Left lung (tissue), 14 donors: ENCODE measurements around the gene XPO5. TPM values are rescaled to one million over a fixed set of nuclear protein-coding genes. Genes with fewer than 3 reads are reported as not detected.

Experiments
- ATAC-seq: fragments of 200-7000 bp; cut with Tn5 transposase; one replicate; pipeline ENCODE4 v1.9.1; 2020; ENCODE audit warnings: moderate library complexity
- DNase-seq, 4 donors: peaks; one replicate each; pipeline ENCODE4 v3.0.0-alpha.2; 2013 to 2020
- H3K27ac ChIP-seq, 2 donors: fragments of 200-600 bp; sonication (generic) in 1 of 2; one replicate each; pipeline versions ENCODE4 v1.5.0 to v1.8.0; 2020 to 2021
- H3K27me3 ChIP-seq, 2 donors: fragments of 200-600 bp; sonication (generic) in 1 of 2; one replicate each; pipeline versions ENCODE4 v1.5.0 to v1.8.0; 2020 to 2021
- H3K36me3 ChIP-seq, 2 donors: fragments of 200-600 bp; sonication (generic) in 1 of 2; one replicate each; pipeline versions ENCODE4 v1.5.0 to v1.8.0; 2020 to 2021
- H3K4me1 ChIP-seq, 2 donors: fragments of 200-600 bp; one replicate each; pipeline ENCODE4 v1.8.0; 2021
- H3K4me3 ChIP-seq, 2 donors: fragments of 200-600 bp; sonication (generic) in 1 of 2; one replicate each; pipeline versions ENCODE4 v1.5.0 to v1.8.0; 2020 to 2021; ENCODE audit warnings: mild to moderate bottlenecking in 1 of 2
- H3K9me3 ChIP-seq, 2 donors: fragments of 200-600 bp; sonication (generic) in 1 of 2; one replicate each; pipeline versions ENCODE4 v1.5.0 to v1.8.0; 2020 to 2021
- CTCF ChIP-seq, 2 donors: fragments of 200-600 bp; sonication (generic) in 1 of 2; IDR thresholded peaks; one replicate each; pipeline versions ENCODE4 v1.5.0 to v1.8.0; 2021; ENCODE audit warnings: antibody characterized with exemption in 2 of 2
- intact Hi-C, 2 donors: fragments of 100-400 bp; cut with DNase I; formaldehyde crosslinking; loops; one replicate each; pipeline versions ENCODE4 v1.11.2 to v1.14.2; 2022
- long read RNA-seq, 12 donors: library from polyadenylated mRNA in 2 of 12; unstranded in 2 of 12; transcript quantifications; one replicate each; pipeline ENCODE4 v2.0.0 and lab custom pipeline, GENCODE V29; 2019 to 2026
- polyA plus RNA-seq, 6 donors: library from polyadenylated mRNA; unstranded; fragments of 120-200 nt; gene quantifications; one replicate each; pipeline ENCODE4 v1.2.1, GENCODE V29; 2013; ENCODE audit not compliant: insufficient read length in 6 of 6
- total RNA-seq, 2 donors: library from RNA; stranded (reverse); fragmentation: NEBNext Ultra II Directional; extraction: Animal tissue kit (Norgen Biotek cat#: 25700); gene quantifications; one replicate each; pipeline ENCODE4 v1.2.1, GENCODE V29; 2021
- donor health status: DM: no; HTN: yes; CAD: no.
- donor health status: DM: no; HTN: no; CAD: no.

XPO5 gene
- total RNA-seq = 10 to 100 TPM; 24.0 to 36.8 TPM
- 10 to 100 TPM; 37.6 to 52.9 (median 46.3) TPM for polyA plus RNA-seq
- long read RNA-seq, donor 1, full-length matches to known transcripts = 5 of 17 reads
- long read RNA-seq, donor 1, partial matches to known transcripts = 12 of 17 reads
- long read RNA-seq, donor 1, other reads (novel, unspliced or antisense) = 0 of 17 reads
- long read RNA-seq, donor 2, full-length matches to known transcripts = 1 of 14 reads
- long read RNA-seq, donor 2, partial matches to known transcripts = 13 of 14 reads
- long read RNA-seq, donor 2, other reads (novel, unspliced or antisense) = 0 of 14 reads
- long read RNA-seq, donor 3, full-length matches to known transcripts = 3 of 3 reads
- long read RNA-seq, donor 3, partial matches to known transcripts = 0 of 3 reads
- long read RNA-seq, donor 3, other reads (novel, unspliced or antisense) = 0 of 3 reads
- long read RNA-seq, donor 4, partial matches to known transcripts = 1 of 2 reads
- long read RNA-seq, donor 4, other reads (novel, unspliced or antisense) = 1 of 2 reads
- long read RNA-seq, donor 5, full-length matches to known transcripts = 4 of 4 reads
- long read RNA-seq, donor 5, partial matches to known transcripts = 0 of 4 reads
- long read RNA-seq, donor 5, other reads (novel, unspliced or antisense) = 0 of 4 reads
- long read RNA-seq, donor 6, full-length matches to known transcripts = 3 of 3 reads
- long read RNA-seq, donor 6, partial matches to known transcripts = 0 of 3 reads
- long read RNA-seq, donor 6, other reads (novel, unspliced or antisense) = 0 of 3 reads
- long read RNA-seq, donor 7 = 0 reads
- long read RNA-seq, donor 8, full-length matches to known transcripts = 3 of 12 reads
- long read RNA-seq, donor 8, partial matches to known transcripts = 9 of 12 reads
- long read RNA-seq, donor 8, other reads (novel, unspliced or antisense) = 0 of 12 reads
- long read RNA-seq, donor 9 = 0 reads
- long read RNA-seq, donor 10, partial matches to known transcripts = 0 of 1 reads
- long read RNA-seq, donor 10, other reads (novel, unspliced or antisense) = 1 of 1 reads
- long read RNA-seq, donor 11, full-length matches to known transcripts = 4 of 4 reads
- long read RNA-seq, donor 11, partial matches to known transcripts = 0 of 4 reads
- long read RNA-seq, donor 11, other reads (novel, unspliced or antisense) = 0 of 4 reads
- long read RNA-seq, donor 12, full-length matches to known transcripts = 2 of 2 reads
- long read RNA-seq, donor 12, partial matches to known transcripts = 0 of 2 reads
- long read RNA-seq, donor 12, other reads (novel, unspliced or antisense) = 0 of 2 reads

GRCh38 chr6:43575772-43576551 is at the start of gene XPO5, which contains the start of gene POLH:
Gene XPO5 (minus strand): TSS chr6:43576038. CDS start chr6:43575864, 174 bp downstream.
Gene POLH (plus strand): TSS chr6:43576185. CDS start chr6:43582320, 6,135 bp downstream.
- no peaks in the 10 kb centered on the region for H3K9me3 ChIP-seq
- peaks cover 0 to 24% of the 10 kb centered on the region in 2 donors for H3K36me3 ChIP-seq
- no peak for TF ChIP-seq CTCF (IDR thresholded peaks at IDR 0.05)
- H3K4me1 ChIP-seq = peaks cover 22 to 31% of the 10 kb centered on the region in 2 donors
- intact Hi-C loops = no loop called here
- peak; percentile 97 for ATAC-seq
- H3K27me3 ChIP-seq = no peaks in the 10 kb centered on the region
- peak within 1 kb of the TSS; percentile 86 to 100 for H3K4me3 ChIP-seq
- peak; percentile 89 to 99 (median 94) for DNase-seq
- peak within 1 kb of the TSS; percentile 70 to 76 for H3K27ac ChIP-seq

GRCh38 chr6:43625393-43625992 is 49.7 kb upstream of the XPO5 start:
- intact Hi-C loops = no loop called here
- TF ChIP-seq CTCF (IDR thresholded peaks at IDR 0.05) = no peak
- Histone ChIP-seq H3K9me3 (no peaks in the 10 kb centered on the region), H3K27ac (no peak overlapping the region), H3K4me1 (peaks cover 7 to 33% of the 10 kb centered on the region in 2 donors), H3K27me3 (no peaks in the 10 kb centered on the region), H3K36me3 (peaks cover 5 to 57% of the 10 kb centered on the region in 2 donors), H3K4me3 (no peak overlapping the region)
- DNase-seq = no peak
- ATAC-seq = no peak

- intact Hi-C loops = no loop called here
- Histone ChIP-seq H3K36me3 (peaks cover 5 to 64% of the 10 kb centered on the region in 2 donors), H3K9me3 (no peaks in the 10 kb centered on the region), H3K4me1 (peaks cover 7 to 27% of the 10 kb centered on the region in 2 donors), H3K27me3 (no peaks in the 10 kb centered on the region), H3K4me3 (no peak overlapping the region), H3K27ac (no peak overlapping the region)
- no peak for ATAC-seq
- no peak for TF ChIP-seq CTCF (IDR thresholded peaks at IDR 0.05)
- no peak for DNase-seq
Measured at GRCh38 chr6:43624786-43625288, 49.0 kb upstream of the XPO5 start.
